HG03159 (cell line): ENCODE measurements around the gene TMEM185B.
"Not testable (repeated sequence)": the region's sequence is repeated elsewhere in the genome, so short reads cannot be mapped to it uniquely, and the experiment has no call there.

Experiments
- ATAC-seq: cut with Tn5 transposase; IDR thresholded peaks from one replicate; pipeline ENCODE4 v1.9.1; 2021; ENCODE audit warnings: mild to moderate bottlenecking, moderate library complexity; ENCODE audit not compliant: unreplicated experiment

TMEM185B gene

GRCh38 chr2:120209427-120210269, 13.6 kb downstream of the TMEM185B start:
- ATAC-seq: no peak

- no peak for ATAC-seq
Observed at GRCh38 chr2:120208381-120209353, 14.5 kb downstream of the TMEM185B start.

DNA sequence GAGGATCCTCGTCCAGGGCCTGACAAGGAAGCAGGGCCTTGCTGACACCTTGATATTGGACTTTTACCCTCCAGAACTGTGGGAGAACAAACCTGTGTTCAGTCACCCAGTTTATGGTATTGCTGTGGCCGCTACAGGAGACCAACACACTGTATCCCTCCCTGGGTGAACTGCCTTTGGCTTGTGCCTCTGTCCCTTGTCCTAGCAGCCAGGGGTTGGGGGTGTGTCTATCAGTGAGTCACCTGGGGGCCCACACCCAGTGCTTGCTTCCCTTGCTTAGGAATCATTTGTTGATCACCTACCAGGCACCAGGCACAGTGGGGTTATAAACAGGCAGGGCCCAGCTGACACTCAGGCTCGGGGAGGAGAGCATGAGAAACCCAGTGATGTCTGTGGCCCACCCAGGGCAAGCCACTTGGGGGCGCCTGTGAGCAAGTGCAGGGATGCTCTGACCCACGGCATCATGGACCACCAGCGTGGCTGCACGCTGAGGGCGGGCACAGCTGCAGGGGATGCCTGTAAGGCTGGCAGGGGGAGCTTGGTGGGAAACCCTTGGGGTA, 17.1 kb downstream of the TMEM185B start:
- no peak for ATAC-seq

DNA sequence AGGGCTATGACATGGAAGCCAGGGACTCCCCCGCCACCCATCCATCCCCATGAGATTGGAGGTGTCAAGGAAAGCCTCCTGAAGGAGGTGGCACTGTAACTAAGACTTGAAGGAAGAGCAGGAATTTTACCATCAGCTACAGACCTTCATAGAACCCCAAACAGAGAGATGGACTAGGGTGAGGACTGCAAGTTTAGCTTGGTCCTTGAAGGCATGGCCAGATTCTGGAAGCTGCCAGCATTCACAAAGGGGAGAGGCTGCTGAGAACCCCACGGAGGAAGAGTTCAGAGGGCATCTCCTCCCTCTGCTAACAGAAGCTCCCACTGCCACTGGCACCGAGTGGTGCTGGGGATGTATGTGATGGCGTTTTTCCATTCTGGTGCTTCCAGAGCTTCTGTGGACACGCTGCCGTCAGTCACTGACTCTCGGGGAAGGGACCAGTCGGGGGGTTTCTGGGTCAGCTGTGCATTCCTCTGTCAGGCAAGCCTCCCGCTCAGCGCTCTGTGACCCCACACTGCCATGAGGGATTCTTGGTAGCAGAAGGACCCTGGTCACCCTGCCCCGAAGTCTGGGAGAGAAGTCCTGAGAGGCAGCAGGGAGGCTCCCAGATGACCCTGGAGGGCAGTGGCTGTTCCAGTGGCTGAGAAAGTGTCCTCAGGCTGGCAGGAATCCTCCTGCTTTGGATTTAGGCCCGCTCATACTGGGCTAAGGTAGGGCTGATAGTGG, 18.1 kb downstream of the TMEM185B start:
- ATAC-seq: no peak

DNA sequence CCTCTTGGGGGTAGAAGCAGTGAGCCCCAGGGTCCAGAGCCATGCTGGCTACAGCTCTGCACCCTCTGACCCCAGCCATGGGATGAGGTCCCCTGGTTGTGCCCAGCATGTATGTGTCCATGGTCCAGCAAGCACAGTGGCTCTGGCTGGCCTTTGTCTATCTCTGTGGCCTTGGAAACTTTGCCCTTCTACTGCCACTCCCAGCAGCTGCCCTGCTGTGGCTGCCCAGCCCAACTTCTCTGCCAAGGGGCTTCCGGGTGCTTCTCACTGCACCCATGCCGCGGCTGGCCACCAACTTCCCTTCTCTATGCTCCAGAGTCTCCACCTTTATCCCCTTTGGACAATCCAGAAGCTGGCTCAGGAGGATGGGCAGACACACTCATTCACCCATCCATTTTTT, 18.8 kb downstream of the TMEM185B start:
- no peak for ATAC-seq

DNA sequence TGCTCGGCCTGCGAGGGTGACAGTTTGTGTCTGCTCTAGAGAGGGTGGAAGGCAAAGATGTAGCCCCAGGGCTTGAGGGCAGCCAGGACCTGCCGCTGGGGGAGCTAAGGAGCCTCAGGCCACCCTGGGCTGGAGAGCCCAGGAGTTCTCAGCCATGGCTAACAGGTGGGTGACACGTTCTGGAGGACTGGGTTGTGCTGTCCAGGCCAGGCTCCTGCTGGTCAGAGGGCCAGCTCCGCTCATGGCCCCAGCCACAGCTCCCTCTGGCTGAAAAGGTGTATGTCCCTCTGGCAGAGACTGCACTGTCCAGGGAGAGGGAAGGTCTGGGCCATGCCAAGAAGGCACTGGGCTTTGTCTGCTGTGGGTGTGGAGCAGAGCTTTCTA, 19.2 kb downstream of the TMEM185B start:
- ATAC-seq: no peak

DNA sequence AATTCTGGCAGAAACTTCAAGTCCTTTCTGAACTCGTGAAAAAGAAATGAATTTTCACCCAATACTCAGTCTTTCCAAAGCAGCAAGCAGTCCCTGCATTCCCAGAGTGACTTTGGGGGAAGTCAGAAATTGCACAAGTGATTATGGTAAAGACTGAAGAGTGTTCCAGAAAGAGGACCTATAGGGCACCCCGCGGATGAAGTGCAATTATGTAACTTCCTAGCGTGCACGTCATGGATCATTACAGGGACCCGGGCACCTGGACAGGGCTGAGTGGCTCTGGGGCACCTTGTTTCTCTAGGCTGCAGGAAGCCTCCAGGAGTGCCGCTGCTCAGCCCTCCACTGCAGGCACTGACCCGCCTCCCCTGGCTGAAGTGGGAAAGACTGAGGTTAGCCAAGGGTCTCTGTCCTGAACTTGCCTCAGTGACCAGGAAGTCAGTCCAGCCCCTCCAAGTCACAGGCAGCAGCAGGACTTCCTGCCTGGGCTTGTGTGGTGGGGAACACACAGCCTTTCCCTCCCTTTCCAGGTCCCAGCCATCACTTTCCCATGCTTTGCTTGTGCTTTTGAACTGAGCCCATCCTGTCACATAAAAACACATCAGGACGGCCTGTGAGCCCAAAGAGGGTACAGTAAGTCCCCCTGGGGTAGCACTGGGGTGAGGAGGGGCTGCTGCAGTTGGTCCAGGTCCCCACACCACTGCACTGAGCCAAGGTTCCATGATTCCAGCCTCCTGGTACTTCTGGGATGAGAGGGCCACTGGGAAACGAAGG, 19.8 kb downstream of the TMEM185B start:
- no peak for ATAC-seq

- not testable (repeated sequence) for ATAC-seq
Observed at GRCh38 chr2:120199817-120200459, 23.3 kb downstream of the TMEM185B start.

DNA sequence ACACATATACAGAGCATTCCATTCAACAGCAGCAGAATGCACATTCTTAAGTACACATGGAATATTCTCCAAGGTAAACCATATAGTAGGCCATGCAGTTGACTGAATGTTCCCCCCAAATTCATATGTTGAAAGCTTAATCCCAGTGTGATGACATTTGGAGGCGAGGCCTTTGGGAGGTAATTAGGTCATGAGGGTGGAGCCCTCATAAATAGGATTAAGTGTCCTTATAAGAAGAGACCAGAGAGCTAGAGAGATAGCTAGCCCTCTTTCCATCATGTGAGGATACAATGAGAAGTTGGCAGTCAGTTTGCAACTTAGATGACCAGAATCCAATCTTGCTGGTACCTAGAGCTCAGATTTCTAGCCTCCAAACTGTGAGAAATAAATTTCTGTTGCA, 27.6 kb downstream of the TMEM185B start:
- ATAC-seq: no peak

- no peak for ATAC-seq
Observed at GRCh38 chr2:120192280-120192679, 30.9 kb downstream of the TMEM185B start.

GRCh38 chr2:120189189-120189588, 34.0 kb downstream of the TMEM185B start:
- no peak for ATAC-seq

- ATAC-seq: no peak
Observed at GRCh38 chr2:120182019-120182560, 41.1 kb downstream of the TMEM185B start.

DNA sequence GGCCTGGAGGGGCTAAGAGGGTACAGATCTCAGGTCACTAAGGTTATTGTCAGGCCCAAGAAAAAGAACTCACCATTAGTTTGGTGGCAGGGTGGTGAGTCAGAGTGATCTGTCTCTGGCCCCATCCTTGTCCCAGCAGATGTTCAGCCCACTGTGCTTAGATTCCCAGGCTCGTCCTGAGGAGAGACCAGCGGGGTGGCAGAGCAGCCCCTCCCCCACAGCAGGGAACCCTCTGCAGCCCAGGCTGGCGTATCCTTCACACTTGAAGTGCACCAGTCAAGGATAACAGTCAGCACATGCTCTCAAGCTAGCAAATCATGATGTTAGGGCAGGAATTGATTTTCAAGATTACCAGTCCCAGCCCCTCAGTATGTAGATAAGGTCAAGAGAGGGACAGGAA, 43.1 kb downstream of the TMEM185B start:
- ATAC-seq: no peak

DNA sequence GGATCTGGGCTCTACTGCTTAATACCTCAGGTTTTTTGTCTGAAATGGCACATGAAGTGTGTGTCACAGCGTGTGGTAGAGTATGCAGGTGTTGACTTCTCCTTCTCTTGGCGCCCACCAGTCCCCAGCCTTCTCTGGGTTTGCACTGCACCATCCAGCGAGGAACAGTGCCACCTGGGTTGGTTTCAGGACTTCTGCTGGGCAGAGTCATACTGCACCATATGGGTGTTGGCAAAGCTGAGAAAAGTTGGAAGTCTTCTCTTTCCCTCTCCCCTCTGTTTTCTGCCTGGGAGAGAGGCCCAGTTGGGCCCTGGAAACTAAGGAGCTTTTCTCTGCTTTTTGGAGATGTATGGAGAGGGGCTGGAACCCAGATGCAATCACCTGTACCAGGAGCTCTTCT, 43.8 kb downstream of the TMEM185B start:
- no peak for ATAC-seq

- ATAC-seq: no peak
Observed at GRCh38 chr2:120177973-120178372, 45.2 kb downstream of the TMEM185B start.

DNA sequence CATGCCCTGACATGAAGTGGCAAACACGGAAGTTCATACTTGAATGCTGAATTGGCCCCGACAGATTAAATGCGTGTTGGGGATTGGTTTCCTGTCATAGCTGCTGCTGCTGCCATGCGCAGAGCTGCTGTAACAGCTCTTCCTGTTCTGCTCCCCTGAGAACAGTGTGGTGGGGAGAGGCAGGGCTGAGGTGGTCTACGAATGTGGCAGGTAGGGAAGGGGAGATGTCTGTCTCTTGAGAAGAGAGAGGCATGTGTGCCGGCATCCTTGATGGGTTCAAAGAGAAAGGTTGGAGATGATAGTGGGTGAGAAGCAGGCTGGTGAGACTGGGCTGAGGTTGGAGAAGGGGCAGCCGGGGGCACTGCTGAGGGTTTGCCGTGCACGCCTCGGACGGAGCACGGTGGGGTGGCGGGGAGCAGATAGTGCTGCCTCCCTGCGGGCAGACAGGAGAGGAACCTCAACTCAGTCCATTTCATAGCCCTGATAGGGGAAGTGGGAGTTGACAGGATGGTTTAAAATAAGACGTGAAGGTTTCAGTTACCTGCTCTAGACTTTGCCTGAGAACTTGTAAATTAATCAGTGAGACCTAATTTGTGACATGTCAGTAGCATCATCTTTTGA, 46.1 kb downstream of the TMEM185B start:
- ATAC-seq: peak; percentile 97

DNA sequence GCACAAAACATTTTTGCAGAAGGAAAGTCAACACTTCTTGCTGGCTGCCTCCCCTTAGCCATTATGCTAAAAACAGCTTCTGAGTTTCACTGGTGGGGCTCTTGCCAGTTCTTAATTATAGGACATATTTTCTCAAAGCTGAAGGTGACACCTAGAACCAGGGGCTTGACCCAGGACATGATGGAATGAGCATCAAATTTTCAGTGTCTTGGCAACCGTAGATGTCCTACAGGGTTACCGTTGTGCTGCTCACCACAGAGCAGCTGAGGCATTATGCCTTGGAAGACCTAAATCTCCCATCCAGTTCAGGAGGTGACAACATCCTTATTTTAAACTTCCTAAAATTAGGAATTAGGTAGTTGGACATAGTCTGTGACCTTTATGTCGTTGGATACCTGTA, 46.7 kb downstream of the TMEM185B start:
- no peak for ATAC-seq

- no peak for ATAC-seq
Observed at GRCh38 chr2:120174963-120175581, 48.1 kb downstream of the TMEM185B start.
